GM19395 (cell line): ENCODE data around the gene RHOJ.
"Not testable (repeated sequence)": the region's sequence is repeated elsewhere in the genome, so short reads cannot be mapped to it uniquely, and the experiment has no call there.

Source experiments
- ATAC-seq: cut with Tn5 transposase; IDR thresholded peaks from one replicate; pipeline ENCODE4 v1.9.1; 2021; ENCODE audit warnings: mild to moderate bottlenecking, moderate library complexity; ENCODE audit not compliant: unreplicated experiment

The RHOJ gene

DNA sequence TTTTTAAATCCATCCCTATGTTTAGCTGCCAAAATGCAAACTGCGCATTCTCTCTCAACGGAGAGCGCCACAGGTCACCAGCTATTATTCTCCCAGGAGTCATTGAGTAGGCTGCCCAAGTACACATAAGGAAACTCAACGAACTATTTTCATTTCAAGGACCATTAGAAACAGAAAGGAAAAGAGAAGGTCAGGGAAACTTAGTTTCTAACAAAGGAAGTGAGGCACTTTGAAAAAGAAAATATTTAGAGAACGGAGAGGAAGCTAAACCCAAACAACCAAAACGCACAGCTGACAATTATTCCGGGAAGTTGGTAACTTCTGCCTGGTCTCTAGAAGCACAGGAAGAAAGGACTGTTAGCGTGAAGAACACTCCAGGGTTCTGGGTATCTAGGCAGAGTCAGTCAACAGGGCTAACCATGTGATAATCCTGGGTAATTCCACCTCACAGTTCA is 91.0 kb downstream of the RHOJ start:
- ATAC-seq, result no peak

- ATAC-seq, result no peak
Measured at GRCh38 chr14:63296060-63296563, 91.9 kb downstream of the RHOJ start.

DNA sequence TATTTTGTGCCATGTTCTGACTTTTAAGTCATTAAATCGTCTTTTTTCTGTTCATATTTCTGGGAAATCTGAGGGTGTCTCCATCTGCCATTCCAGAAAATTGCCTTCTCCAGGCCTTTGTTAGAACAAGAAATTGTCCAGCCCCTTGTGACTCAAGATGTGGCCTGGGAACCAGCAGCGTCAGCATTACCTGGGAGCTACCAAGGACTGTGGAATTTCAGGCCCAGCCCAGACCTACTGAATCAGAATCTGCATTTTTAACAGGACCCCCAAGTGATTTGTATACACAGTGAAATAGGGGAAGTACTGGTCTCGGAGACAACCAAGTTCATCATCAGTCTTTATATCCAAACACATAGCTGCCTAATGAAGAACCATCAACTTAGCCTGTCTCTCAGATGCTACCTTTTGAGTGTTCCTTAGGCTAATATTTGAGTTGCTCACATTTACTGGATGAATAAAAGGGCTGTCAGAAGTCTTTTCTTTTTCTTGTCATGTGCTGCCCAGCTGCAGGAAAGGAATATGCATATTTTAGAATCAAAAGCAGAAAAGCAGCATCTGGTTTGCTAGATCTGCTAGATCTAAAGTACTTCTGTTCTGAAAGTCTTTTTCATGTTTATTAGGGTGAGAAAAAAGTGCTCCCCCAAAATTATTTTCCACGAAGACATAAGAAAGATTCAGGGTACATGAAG is 93.3 kb downstream of the RHOJ start:
- no peak for ATAC-seq

- ATAC-seq, result no peak
Measured at GRCh38 chr14:63299351-63300110, 95.3 kb downstream of the RHOJ start.

DNA sequence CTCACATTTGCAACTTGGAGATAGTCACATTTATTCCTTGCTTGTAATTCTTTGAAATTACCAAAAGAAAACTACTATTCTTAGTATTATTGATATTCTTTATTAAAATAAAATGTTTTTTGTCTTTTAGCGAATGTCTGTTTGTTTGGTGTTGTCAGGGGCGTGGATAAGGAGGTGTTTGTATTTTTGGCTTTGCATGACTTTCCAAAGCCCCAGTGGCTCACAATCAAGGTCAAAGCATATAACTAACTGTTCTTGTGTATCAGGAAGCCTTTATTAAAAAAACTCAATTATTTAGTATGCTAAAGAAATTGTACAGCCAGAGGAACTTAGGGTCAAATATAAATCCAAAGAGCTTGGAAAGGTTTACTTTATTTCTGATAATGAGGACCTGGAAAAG is 96.6 kb downstream of the RHOJ start:
- ATAC-seq, result no peak

- ATAC-seq, result no peak
Measured at GRCh38 chr14:63301891-63302534, 97.8 kb downstream of the RHOJ start.

- ATAC-seq, result not testable (repeated sequence)
Measured at GRCh38 chr14:63304429-63304828, 100.2 kb downstream of the RHOJ start.

DNA sequence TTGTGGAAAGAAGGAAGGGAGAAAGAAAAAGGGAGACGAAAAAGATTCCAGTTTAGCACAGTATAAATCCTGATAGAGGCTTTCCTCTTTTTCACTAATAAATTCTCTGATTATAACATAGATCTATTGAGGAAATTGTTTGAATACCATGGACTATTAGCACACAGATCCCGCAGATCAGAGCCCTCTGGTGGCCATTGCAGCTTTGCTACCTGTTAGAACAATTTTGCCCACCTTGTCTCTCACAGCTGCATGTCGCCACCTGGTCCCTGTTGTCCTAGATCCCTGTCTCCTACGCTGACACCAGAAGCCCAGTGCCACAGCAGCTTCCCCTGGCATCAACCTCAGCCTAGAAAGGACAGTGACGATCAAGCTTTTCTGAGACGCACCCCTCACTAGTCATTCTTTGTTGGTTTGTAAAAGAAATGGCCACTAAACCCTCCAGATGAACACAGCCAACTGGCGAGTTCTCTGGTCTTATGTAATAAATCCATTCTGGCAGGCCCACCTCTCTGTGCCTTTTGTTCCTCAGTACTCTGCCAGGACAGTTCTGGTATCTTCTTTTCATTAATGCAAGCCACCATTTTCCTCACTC is 104.6 kb downstream of the RHOJ start:
- ATAC-seq, result no peak

GRCh38 chr14:63318835-63319234 is 114.6 kb downstream of the RHOJ start, which contains the start of gene GPHB5:
TSS of gene GPHB5 (minus strand) at chr14:63318935. CDS start at chr14:63317849, 1,086 bp downstream.
- no peak for ATAC-seq

DNA sequence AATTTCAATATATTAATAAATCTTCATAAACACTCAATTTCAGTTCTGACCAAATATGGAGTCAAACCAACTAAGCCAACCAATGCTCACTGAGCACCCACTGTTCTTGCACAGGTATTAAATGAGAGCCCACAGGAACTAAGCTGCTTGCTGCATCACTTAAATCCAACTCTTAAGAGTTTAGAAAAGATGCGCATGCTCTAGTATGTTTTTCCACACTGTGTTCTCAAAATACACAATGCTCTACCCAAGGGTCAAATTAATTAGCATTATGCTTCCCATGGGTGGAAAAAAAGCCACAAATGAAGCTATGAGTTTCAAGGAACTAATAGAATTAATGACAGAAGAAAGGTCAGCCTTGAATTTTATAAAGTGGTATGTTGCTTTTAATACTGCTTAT is 118.2 kb downstream of the RHOJ start:
- no peak for ATAC-seq

- ATAC-seq, result no peak
Measured at GRCh38 chr14:63322897-63323573, 118.8 kb downstream of the RHOJ start.

DNA sequence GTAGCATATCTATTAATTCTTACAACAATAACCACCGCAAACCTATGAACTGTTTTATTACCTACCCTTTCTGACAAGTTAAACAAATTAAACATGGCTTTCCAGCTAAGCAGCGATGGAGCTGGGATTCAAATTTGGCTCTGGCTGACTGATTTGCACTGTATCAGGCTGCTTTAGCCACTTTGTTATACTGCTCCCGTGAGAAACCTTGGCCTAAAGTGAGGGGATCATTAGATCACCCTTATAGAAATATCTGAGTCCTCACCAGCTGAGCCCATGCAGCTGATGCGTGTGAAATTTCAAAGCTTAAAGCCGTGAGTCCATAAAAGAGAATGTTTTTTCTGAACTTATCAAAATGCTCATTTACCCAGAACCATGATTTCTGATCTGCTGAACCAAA is 122.6 kb downstream of the RHOJ start:
- no peak for ATAC-seq

DNA sequence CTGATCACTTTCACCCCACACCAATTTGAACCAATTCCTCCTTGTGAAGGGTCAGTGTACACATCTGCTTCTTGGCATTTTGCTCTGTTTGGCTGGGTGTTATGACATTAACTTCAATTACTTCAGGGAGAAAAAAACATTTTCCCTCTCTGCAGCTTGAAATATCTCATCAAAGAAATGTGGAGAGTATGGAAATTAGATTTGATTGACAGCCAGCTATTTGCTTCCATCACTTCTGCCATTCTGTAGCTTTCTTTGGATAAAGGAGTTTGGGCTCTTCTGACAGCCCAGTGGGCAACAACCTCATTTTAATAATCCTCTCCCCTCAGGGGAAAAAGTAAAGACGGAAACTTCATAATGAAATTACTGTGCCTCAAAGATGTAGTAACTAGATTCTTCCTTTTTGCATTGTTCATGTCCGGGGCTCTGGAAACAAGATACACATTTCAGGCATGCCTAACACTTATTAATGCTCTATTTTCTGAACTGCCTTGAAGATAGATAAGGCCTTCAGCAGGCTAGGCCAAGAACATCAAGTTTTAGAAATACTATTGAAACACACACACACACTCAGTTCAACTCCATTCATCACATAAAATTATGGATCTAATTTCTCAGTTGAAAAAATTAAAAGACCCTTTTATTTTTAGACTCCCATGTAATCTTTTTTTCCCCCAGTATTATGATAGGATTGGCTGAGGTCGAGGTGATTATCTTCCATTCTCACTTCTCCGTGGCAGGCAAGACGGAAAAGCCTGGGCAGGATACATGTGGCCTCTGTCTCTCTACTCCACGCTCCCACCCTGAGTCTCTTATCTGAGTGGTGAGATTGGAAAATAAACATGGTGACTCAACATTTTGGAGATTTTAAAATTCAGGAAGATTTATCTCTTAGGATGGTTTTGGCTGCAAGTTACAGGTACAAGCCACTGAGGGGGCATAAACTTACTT is 124.8 kb downstream of the RHOJ start:
- ATAC-seq, result no peak

DNA sequence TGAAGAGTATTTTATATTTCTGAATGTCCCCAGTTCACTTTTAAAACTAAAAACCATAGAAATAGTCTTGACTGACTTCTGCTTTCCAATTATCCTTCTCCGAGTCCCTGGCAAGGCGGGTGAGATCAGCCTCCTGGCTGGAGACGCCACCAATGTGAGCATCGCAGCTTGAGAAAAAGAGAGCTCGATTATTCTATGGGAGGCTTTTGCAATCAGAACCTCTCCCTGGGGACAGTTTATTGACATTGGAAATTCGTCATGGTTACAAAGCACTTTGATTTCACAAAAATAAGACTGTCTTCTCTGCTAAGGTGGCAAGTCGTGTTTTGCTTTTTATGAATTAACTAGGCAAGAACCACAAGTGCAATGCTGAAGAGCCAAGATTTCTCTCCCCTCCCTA is 138.1 kb downstream of the RHOJ start:
- no peak for ATAC-seq
